HG02970 (cell line): ENCODE results near the gene RIMS1.
"Not testable (repeated sequence)": the region's sequence is repeated elsewhere in the genome, so short reads cannot be mapped to it uniquely, and the experiment has no call there.

ENCODE experiments used
- ATAC-seq: cut with Tn5 transposase; IDR thresholded peaks from one replicate; pipeline ENCODE4 v1.9.1; 2021; ENCODE audit warnings: mild to moderate bottlenecking, moderate library complexity, moderate number of reproducible peaks; ENCODE audit not compliant: unreplicated experiment, low FRiP score

The RIMS1 gene

DNA sequence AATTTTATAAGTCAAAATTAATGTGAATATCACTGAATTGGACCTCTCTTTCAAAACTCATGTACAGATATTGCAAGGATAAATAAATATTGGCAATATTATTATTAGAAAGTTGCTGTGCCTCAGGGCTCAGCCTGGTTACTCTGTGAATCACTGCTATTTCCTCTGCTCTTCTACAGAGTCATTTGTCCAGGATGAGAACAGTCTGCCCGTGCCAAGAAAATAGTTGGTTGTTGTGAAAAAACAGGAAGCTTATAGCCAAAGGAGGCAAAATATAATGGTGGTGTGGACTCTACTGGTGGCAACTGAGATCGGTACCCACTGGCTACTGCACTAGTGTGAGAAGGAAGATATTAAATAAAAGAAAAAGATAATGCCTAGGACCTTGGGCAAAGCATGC, 93.6 kb downstream of the RIMS1 start:
- no peak for ATAC-seq

DNA sequence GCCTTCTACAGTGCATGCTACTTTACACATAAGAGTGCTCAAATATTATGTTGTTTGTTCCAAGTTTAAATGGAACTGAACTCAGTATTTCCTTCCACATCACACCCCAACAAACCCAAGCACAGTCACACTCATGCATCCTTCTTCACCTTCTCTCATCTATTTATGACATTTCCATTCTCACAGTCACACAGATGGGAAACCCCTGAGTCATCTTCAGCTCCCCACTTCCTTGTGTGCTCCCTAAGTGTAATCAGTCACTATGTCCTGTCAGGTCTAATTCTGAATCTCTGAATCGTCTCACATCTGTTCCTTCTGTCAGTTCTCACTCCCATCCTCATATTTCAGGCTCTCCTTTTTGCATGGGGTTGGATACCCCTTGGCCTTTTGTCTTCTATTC, 96.0 kb downstream of the RIMS1 start:
- ATAC-seq: peak; percentile 55

DNA sequence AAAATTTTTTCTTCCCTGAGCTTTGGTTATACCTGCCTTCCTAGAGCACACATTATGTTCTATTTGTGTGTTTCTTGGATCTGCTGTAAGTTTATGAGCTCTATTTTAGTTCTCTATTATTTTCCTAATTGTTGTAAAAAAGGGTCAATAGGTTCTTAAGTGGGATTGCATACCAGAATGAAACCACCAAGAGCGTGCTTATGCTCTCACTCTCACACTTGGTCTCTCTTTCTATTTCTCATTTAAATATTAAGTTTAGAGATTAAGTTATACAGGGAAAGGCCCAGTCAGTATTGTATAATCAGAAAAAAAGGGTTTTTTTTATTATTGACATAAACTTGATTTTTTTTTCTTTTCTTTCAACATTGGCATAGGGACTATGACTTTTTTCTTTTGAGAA, 96.8 kb downstream of the RIMS1 start:
- no peak for ATAC-seq

DNA sequence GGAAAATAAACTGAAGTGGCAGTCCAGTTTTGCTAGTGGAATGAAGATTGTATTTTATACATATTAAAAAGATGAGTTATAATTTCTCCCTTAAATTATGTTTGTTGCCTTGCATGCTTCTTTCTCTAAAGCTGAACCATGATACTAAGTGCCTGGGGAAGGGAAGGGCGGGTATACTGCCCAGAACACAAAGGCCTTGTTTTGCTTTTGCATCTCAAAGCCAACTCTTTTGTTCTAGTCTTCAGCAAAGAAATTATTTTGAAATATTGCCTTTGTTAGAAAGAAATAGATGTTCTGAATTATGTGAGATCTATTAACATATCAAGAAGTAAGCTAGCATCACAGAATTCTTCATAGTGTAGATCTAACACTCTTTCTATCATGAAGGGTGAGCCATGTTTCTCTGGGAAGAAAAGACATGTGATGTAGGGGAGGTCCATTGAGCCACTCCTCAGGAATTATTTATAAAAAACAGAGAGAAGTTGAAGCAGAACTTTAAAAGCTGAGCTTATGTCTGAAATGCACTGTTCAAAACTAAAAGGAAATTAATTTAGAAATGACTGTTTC, 108.4 kb downstream of the RIMS1 start:
- ATAC-seq: no peak

DNA sequence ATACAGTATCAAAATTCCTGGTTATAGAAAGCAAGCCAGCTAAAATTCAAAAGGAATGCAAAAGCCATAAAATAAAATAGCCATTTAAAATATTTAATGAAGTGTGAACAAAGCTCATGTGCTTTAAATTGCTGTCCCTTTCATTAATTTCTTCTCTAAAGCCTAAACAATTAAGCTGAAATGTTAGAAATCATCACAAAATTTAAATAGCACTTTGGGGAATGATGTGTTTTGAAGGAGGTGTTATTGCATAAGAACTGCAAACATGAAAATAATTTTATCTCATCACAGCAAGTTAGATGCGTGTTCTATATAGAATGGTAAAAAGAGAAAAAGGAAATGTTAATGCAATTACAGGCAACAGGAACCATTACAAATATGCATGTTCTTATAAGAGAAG, 111.0 kb downstream of the RIMS1 start:
- ATAC-seq: no peak

DNA sequence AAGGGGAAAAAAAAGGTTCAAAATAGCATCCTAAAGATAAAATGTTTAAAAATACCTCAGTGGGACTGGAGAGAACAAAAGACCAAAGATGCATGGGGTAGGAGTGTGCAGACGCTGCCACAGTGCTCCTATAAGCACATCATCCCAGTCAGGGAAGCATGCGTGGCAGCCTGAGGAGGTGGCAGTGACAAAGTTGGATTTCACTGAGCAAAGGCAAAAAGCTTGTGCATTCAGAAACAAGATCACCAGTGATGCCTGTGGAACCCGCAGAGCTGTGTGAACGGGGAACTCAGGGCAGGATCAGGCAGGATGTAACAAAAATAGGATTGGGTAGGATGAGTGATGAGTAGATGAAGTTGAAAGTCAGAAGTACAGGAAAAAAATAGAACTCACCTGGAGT, 116.1 kb downstream of the RIMS1 start:
- no peak for ATAC-seq

DNA sequence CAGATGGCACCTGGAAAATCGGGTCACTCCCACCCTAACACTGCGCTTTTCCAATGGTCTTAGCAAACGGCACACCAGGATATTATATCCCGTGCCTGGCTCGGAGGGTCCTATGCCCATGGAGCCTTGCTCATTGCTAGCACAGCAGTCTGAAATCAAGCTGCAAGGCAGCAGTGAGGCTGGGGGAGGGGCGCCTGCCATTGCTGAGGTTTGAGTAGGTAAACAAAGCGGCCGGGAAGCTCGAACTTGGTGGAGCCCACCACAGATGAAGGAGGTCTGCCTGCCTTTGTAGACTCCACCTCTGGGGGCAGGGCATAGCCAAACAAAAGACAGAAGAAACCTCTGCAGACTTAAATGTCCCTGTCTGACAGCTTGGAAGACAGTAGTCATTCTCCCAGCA, 120.2 kb downstream of the RIMS1 start:
- ATAC-seq: not testable (repeated sequence)

DNA sequence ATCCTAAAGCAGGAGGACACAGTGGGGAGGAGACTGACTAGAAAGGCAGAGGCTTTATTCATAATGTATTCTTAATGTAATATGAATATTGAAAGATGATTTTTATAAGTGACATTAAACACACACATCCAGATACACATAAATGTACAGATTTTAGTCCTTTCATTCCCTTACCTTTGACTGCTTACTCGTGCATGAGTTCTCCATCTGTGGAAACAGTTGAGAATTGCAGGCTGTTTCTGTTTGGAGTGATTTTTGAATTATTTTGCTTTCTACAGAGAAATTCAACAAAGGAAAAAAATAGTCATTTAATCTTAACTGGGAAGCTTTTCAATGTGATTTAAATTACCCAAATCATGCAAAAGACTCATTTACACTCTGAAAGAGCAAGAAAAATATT, 136.5 kb downstream of the RIMS1 start:
- no peak for ATAC-seq

DNA sequence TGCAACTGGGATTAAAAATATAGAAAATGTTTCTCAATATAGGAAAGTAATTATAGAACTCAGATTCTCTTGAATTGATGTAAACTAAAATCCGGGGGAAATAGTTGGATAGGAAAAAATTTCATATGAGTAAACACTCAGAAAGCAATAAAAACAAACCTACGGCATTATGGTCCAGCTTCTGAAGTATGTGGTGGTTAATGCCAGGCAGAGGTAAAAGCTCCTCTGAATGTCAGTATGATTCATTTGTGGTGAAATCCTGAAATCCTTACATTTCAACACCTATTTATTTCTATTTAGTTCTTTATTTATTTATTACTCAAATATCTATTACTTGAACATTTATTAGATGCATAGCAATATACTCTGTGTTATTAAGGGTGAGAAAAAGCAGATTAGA, 145.1 kb downstream of the RIMS1 start:
- no peak for ATAC-seq

DNA sequence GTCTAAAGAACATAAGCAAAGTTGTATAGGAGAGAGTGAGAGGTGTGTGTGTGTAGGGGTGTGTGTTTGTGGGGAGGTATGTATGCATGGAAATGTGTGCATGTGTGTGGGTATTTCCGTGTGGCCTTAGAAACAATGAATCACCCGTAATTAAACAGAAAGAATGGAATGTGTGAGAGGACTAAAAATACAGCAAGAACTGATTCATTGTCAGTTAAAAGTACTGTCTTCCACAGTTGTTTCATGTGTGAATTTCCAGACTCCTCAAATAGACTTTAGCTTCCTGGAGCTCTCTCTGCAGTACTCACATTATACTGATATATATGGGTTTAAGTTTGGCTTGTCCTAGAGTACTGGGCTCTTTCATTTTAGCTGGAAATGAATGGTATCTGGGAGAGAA, 145.7 kb downstream of the RIMS1 start:
- ATAC-seq: no peak

DNA sequence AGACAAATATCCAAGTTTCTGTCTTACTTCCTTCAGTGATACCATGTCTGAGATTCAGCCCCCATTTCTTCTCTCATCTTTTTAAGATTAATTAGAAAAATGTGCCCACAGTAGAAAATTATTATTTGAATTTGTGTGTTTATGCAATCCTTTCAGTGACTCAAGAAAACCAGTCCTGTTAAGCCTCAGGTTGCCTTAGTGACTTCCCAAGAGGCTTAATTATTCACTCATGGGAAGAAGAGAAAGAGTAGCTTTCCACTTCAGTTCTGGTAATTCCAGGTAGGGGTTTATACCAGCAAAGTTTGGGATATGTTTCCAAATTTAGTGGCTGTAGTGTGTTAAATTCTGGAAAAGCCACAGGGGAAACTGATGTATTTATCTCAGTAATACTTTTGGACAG, 149.1 kb downstream of the RIMS1 start:
- ATAC-seq: no peak

DNA sequence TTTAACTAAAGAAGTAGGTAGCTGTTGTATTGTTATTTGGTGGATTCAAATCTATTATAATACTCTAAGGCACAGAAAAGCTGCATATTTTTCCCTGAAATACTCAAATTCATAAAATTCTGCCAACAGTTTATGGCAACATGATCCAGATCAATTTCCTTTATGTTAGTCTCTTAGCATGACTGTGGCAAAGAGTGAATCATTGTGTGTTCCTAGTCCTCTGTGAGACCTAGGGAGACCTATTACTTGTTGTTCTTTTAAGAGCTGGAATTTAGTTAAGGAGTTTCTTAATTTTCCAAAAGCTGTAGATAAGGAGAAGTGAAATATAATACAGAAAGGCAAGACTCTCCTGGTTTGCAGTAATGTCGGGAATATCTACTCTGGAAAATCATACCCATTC, 149.6 kb downstream of the RIMS1 start:
- no peak for ATAC-seq

DNA sequence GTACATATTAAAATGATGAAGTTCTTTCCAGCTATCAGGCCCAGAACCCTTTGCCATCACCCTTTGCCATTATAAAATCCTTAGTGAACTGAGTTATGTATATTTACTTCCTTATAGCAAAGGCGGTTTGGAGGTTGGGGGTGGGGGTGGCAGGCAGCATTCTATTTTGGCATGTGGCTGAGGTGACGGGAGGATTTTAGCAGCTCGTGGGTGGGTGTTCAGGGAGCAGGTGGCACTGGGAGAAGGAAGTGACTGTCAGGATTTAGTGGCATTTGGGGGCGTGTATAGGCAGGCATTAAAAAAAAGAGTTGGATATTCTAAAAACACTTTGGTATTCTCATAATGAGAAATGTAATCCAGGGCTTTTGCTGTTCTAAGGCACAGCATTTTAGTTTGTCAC, 150.7 kb downstream of the RIMS1 start:
- ATAC-seq: no peak

DNA sequence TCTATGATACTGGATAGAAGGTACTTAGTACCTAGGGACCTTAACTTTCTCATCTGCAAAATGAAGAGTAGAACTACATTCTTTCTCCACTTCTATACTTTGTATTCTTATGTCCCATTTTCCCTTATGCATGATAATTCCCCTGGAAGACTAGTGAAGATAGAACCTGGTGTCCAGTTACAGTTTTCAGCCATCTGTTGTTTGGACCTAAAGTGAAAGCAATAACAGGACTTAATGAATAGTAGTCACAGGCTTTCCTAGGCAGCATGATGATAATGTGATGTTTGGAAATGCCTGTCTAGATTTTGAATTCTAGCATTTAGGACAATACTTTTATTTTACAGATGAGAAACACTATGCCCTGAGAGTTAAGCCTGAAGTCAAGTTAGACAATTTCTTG, 153.8 kb downstream of the RIMS1 start:
- no peak for ATAC-seq

DNA sequence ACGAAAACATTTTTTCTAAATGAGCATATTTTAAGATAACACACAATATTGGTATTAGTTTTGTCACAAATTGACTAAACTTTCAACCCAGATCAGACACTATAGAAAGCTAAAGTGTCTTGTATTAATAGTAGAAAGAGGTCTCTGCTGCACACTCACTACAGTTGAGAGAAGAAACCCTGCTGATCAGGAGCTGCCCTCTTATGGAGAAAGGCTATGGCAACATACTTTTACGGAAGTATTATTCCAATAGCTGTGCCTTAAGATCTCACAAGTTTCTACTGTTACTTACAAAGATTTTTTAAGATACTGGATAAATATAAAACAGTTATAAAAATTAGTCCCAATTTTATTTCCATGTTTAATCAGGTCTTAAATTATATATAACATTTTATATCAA, 155.7 kb downstream of the RIMS1 start:
- no peak for ATAC-seq

DNA sequence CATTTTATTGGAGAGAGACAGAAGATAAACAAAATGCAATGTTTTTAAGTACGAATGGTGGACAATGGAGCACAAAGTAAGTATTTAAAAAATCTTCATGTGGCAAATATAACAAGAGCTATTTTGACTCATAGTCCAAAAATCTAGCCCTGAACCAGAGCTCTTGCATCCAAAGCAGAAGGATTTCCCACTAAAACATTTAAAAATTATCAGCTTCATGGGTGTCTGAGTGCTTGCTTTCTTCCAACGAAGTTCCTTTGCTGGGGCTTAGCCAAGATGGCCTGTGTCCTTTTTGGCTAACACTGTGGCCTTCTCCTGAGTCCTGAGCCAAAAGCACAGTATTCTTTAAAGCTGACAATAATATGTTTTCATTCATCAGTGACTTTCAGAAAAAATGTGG, 161.7 kb downstream of the RIMS1 start:
- ATAC-seq: no peak

DNA sequence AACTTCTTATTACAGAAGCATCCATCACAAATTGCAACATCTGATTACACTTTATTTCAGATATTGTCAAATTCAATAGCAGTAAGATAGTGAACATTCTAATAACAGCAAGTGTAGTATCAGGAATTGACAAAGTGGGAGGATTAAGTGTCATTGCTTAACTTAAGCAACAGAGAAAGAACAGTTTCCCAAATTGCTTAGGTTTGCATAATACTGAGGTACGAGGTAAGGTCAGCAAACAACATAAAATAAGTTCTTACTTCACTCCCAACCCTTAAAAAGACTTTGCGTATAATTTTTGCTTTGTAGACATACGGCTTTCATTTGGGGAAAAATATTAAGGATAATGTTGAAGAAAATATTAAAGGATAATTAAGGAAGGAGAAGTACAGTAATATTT, 163.0 kb downstream of the RIMS1 start:
- no peak for ATAC-seq

DNA sequence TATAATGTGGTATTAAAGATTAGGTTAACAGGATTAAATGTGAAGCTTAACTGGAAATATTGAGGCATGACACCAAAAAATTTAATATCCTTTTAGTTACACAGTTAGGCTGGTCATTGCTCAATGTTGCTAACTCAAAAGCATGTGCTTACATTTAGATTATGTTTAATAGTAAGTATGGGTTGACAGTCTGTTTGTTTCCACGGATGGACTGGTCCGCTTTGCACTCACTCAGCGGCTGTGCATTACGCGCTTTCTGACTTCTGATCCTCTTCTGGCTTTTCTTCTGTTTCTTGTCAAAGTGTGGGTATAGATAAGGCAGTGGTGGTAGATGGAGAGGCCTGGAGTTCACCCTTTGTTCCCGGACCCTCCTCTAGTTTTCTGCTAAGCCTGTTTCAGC, 174.9 kb downstream of the RIMS1 start:
- ATAC-seq: no peak

DNA sequence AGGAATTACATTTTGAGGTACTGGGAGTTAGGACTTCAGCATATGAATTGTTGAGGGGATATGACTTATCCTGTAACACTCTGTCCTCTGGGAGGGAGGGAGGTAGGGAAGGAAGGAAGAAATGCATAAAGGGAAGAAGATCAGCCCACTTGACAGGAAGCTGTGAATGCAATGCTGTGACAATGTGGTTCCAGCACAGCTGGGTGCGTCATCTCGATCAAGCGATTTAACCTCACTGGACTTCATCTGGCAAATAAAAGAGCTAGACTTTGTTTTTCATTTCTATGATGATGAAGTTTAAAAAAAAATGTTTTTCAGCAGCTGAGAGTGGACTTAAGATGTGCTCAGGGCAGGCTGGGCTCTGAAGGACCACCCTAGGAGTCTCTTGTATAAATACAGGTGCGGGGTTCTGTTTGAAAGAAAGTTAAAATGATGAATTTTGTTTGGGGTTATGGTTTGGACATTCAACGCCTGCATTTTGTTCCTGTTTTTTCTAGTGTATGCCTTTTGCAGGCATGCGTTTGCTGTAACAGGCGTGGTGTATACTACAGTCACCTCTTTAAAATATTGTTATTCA, 178.1 kb downstream of the RIMS1 start:
- ATAC-seq: no peak

DNA sequence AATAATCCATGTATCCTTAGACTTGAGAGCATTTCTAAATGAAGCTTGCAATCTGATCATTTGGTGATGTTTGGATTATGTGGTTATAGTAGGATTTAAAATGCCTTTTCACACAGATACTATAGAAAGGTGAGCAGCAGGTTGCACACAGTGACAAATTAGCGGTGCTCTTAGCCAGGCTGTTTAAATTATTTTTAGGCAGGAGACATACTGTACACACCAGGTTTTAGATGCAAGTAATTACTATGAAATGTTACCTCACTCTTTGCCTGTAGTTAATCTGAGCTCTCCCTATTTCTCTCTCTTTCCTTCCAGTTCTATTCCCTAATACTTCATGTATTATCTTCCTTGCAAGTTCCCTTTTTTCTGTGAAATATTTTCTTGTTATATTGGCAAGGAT, 191.7 kb downstream of the RIMS1 start:
- no peak for ATAC-seq

DNA sequence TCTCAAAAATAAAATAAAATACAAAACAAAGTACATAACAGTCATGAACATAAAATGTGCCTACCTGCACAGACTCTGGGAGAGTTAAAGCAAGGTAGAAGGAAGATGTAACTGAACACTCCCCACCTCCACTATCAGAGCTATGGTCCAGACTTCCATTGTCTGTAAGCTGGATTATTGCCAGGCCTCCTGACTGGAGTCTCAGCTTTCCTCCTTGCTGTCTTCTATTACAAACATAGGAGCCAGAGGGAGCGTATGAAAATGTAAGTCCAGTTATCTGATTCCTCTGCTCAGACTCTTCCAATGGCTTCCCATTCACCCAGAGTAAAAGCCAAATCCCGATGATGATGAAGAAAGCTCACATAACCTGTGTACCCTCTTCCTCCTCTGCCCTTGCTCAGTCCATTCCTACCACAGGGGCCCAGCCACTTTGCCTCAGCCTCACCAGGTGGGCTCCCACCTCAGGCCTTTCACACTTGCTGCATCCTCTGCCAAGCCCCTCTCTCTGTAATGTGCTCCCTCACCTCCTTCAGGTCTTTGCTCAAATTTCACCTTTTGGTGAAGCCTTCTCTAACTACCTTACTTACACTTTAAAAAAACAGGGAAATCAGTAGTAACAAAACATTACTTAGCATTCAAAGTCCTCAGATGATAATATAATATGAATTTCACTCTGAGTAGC, 194.1 kb downstream of the RIMS1 start:
- ATAC-seq: no peak

DNA sequence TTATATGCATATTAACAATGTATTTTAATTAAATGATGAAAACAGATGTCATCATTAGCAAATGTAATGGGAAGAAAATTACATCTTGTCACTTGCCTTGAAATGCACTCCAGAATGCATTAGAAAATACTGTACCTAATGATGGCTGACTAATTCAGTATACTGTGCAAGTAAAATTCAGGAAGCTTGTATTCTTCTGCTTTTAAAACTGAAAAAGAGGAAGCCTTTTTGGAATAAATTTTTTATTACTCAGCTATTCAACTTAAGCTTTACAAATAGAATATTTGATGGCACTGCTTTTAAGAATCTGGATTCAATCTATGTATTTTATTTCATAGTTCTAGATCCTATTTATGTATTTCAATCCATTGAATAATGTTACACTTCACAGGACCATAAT, 195.5 kb downstream of the RIMS1 start:
- no peak for ATAC-seq
